GM23338 (cell line): ENCODE results near the gene F2RL3. TPM values are rescaled to one million over a fixed set of nuclear protein-coding genes. Genes with fewer than 3 reads are reported as not detected.

Experiments used
- CREB1 ChIP-seq: fragments of 250-450 bp; sonication (Bioruptor Pico); IDR thresholded peaks from 2 replicates; pipeline ENCODE4 v1.5.0; 2020; ENCODE audit warnings: low read depth, mild to moderate bottlenecking, moderate library complexity
- EZH2 ChIP-seq: fragments of 200-600 bp; sonication (generic); IDR thresholded peaks from one replicate; pipeline ENCODE4 v1.8.0; 2017; ENCODE audit warnings: antibody characterized with exemption, mild to moderate bottlenecking, low read depth; ENCODE audit not compliant: unreplicated experiment
- POLR2AphosphoS5 ChIP-seq: IDR thresholded peaks from 2 replicates; pipeline ENCODE4 v1.6.1; 2016; ENCODE audit warnings: antibody characterized with exemption, low read depth
- ZNF331 ChIP-seq: fragments of 250-450 bp; sonication (Bioruptor Pico); IDR thresholded peaks from 2 replicates; pipeline ENCODE4 v1.5.0; 2020; ENCODE audit warnings: low read depth, mild to moderate bottlenecking, moderate library complexity
- polyA plus RNA-seq: library from polyadenylated mRNA; unstranded; fragments of >200 nt; fragmentation: Nextera tagmentation; extraction: Ambion mirVana; gene quantifications from 2 replicates; pipeline ENCODE4 v1.2.1, GENCODE V29; 2016
- total RNA-seq: library from RNA; depleted of rRNA; stranded (reverse); fragments of >200 nt; shearing (Covaris generic); gene quantifications from 2 replicates; pipeline ENCODE4 v1.2.3, GENCODE V29; 2014
- TF ChIP-seq, protein P1 (sequence below): fragments of 250-450 bp; sonication (Bioruptor Pico); IDR thresholded peaks from 2 replicates; pipeline ENCODE4 v1.5.0; 2020; ENCODE audit warnings: mild to moderate bottlenecking, moderate library complexity
- TF ChIP-seq, protein P2 (sequence below): IDR thresholded peaks from 2 replicates; pipeline ENCODE4 v1.6.1; 2016; ENCODE audit warnings: antibody characterized with exemption
- TF ChIP-seq, protein P3 (sequence below): IDR thresholded peaks from one replicate; pipeline ENCODE4 v1.6.1; 2018; ENCODE audit warnings: antibody characterized with exemption; ENCODE audit not compliant: unreplicated experiment

Gene F2RL3
- total and polyA plus RNA-seq, 2 experiments from 2014 or later, result not detected

DNA sequence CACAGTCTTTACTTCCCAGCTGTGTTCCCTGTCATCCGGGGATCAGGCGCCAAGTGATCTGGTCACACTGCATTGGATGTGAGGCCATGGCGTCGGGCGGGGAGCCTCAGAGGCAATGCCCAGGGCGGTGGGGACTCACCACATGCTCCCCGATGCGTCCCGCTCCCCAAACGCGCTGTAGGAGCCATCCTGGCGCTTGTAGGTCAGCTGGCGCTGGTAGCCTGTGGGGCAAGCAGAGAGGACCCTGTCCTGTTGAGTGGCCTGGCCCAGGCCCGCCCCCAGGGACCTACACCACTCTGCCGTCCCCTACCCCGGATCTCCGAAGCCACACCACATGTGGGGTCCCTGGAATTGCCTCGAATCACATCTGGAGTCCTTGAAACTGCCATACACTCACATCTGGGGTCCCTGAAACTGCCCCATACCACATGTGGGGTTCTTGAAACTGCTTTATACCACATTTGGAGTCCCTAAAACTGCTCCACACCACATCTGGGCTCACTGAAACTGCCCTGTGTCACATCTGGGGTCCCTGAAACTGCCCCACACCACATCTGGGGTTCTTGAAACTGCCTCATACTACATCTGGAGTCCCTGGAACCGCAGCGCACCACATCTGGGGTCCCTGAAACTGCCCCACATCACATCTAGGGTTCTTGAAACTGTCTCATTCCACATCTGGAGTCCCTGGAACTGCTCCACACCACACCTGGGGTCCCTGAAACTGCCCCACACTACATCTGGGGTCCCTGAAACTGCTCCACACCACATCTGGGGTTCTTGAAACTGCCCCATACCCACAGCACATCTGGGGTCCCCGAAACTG, 33.2 kb downstream of the F2RL3 start (continued):
- TF ChIP-seq, protein P1, sequence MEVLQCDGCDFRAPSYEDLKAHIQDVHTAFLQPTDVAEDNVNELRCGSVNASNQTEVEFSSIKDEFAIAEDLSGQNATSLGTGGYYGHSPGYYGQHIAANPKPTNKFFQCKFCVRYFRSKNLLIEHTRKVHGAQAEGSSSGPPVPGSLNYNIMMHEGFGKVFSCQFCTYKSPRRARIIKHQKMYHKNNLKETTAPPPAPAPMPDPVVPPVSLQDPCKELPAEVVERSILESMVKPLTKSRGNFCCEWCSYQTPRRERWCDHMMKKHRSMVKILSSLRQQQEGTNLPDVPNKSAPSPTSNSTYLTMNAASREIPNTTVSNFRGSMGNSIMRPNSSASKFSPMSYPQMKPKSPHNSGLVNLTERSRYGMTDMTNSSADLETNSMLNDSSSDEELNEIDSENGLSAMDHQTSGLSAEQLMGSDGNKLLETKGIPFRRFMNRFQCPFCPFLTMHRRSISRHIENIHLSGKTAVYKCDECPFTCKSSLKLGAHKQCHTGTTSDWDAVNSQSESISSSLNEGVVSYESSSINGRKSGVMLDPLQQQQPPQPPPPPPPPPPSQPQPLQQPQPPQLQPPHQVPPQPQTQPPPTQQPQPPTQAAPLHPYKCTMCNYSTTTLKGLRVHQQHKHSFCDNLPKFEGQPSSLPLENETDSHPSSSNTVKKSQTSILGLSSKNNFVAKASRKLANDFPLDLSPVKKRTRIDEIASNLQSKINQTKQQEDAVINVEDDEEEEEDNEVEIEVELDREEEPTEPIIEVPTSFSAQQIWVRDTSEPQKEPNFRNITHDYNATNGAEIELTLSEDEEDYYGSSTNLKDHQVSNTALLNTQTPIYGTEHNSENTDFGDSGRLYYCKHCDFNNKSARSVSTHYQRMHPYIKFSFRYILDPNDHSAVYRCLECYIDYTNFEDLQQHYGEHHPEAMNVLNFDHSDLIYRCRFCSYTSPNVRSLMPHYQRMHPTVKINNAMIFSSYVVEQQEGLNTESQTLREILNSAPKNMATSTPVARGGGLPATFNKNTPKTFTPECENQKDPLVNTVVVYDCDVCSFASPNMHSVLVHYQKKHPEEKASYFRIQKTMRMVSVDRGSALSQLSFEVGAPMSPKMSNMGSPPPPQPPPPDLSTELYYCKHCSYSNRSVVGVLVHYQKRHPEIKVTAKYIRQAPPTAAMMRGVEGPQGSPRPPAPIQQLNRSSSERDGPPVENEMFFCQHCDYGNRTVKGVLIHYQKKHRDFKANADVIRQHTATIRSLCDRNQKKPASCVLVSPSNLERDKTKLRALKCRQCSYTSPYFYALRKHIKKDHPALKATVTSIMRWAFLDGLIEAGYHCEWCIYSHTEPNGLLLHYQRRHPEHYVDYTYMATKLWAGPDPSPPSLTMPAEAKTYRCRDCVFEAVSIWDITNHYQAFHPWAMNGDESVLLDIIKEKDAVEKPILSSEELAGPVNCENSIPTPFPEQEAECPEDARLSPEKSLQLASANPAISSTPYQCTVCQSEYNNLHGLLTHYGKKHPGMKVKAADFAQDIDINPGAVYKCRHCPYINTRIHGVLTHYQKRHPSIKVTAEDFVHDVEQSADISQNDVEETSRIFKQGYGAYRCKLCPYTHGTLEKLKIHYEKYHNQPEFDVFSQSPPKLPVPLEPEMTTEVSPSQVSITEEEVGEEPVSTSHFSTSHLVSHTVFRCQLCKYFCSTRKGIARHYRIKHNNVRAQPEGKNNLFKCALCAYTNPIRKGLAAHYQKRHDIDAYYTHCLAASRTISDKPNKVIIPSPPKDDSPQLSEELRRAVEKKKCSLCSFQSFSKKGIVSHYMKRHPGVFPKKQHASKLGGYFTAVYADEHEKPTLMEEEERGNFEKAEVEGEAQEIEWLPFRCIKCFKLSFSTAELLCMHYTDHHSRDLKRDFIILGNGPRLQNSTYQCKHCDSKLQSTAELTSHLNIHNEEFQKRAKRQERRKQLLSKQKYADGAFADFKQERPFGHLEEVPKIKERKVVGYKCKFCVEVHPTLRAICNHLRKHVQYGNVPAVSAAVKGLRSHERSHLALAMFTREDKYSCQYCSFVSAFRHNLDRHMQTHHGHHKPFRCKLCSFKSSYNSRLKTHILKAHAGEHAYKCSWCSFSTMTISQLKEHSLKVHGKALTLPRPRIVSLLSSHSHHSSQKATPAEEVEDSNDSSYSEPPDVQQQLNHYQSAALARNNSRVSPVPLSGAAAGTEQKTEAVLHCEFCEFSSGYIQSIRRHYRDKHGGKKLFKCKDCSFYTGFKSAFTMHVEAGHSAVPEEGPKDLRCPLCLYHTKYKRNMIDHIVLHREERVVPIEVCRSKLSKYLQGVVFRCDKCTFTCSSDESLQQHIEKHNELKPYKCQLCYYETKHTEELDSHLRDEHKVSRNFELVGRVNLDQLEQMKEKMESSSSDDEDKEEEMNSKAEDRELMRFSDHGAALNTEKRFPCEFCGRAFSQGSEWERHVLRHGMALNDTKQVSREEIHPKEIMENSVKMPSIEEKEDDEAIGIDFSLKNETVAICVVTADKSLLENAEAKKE, result no peak
- no peak for TF ChIP-seq POLR2AphosphoS5
- no peak for TF ChIP-seq ZNF331 (CRISPR knock-in tag)
- TF ChIP-seq, protein P2, sequence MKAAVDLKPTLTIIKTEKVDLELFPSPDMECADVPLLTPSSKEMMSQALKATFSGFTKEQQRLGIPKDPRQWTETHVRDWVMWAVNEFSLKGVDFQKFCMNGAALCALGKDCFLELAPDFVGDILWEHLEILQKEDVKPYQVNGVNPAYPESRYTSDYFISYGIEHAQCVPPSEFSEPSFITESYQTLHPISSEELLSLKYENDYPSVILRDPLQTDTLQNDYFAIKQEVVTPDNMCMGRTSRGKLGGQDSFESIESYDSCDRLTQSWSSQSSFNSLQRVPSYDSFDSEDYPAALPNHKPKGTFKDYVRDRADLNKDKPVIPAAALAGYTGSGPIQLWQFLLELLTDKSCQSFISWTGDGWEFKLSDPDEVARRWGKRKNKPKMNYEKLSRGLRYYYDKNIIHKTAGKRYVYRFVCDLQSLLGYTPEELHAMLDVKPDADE, result no peak
- TF ChIP-seq, protein P3, sequence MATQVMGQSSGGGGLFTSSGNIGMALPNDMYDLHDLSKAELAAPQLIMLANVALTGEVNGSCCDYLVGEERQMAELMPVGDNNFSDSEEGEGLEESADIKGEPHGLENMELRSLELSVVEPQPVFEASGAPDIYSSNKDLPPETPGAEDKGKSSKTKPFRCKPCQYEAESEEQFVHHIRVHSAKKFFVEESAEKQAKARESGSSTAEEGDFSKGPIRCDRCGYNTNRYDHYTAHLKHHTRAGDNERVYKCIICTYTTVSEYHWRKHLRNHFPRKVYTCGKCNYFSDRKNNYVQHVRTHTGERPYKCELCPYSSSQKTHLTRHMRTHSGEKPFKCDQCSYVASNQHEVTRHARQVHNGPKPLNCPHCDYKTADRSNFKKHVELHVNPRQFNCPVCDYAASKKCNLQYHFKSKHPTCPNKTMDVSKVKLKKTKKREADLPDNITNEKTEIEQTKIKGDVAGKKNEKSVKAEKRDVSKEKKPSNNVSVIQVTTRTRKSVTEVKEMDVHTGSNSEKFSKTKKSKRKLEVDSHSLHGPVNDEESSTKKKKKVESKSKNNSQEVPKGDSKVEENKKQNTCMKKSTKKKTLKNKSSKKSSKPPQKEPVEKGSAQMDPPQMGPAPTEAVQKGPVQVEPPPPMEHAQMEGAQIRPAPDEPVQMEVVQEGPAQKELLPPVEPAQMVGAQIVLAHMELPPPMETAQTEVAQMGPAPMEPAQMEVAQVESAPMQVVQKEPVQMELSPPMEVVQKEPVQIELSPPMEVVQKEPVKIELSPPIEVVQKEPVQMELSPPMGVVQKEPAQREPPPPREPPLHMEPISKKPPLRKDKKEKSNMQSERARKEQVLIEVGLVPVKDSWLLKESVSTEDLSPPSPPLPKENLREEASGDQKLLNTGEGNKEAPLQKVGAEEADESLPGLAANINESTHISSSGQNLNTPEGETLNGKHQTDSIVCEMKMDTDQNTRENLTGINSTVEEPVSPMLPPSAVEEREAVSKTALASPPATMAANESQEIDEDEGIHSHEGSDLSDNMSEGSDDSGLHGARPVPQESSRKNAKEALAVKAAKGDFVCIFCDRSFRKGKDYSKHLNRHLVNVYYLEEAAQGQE, result no peak
- no peak for TF ChIP-seq CREB1
- TF ChIP-seq EZH2, result no peak
